Rectal smooth muscle tissue (tissue), 1 donor: ENCODE results near the gene NANOS2.

ENCODE experiments used
- H3K27ac ChIP-seq: one replicate; pipeline ENCODE4 v1.7.0; 2013; ENCODE audit warnings: low read depth, low read length, inconsistent platforms
- H3K27me3 ChIP-seq: one replicate; pipeline ENCODE4 v1.7.0; 2013; ENCODE audit warnings: low read length; ENCODE audit not compliant: control insufficient read depth, insufficient read depth
- H3K36me3 ChIP-seq: one replicate; pipeline ENCODE4 v1.7.0; 2013; ENCODE audit warnings: low read length; ENCODE audit not compliant: control insufficient read depth, insufficient read depth
- H3K4me1 ChIP-seq: one replicate; pipeline ENCODE4 v1.7.0; 2013; ENCODE audit warnings: low read length; ENCODE audit not compliant: control insufficient read depth, insufficient read depth
- H3K4me3 ChIP-seq: one replicate; pipeline ENCODE4 v1.7.0; 2013; ENCODE audit warnings: low read length
- H3K9ac ChIP-seq: one replicate; pipeline ENCODE4 v1.7.0; 2013; ENCODE audit warnings: low read length

Gene NANOS2

DNA sequence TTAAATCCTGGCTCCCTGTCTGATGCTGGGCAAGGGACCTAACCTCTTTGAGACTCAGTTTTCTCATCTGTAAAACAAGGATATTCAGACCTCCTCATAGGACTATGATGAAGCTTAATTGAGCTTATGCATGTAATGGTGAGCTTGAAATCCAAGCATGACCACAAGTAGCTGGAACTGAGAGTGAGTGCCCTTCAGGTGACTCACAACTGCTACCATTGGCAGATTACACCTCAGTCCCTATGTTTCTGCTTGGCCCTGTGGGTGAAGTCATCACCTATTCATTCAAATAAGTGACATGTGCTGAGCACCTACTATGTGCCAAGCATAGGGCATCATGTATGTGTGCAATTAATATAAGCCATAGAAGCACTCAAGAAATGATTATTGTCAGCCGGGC is 33.3 kb upstream of the NANOS2 start:
- Histone ChIP-seq H3K4me1 (no peaks in the 10 kb centered on the region), H3K27ac (no peak overlapping the region), H3K36me3 (no peaks in the 10 kb centered on the region), H3K4me3 (no peak overlapping the region), H3K9ac (no peak overlapping the region), H3K27me3 (peaks cover 2% of the 10 kb centered on the region)

DNA sequence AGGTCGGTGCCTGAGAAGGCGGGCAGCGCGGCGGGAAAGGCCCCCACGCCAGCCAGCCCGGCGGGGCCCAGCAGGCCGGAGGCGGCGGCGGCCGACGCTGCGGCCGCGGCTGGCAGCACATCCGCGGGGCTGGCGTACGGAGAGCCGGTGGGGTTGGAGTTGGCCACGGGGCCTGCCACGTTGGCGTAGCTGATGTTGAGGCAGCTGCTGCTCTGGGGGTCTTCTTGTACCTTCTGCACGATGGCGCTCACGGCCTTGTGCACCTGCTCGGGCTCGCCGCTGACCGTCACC is 25.9 kb upstream of the NANOS2 start:
- Histone ChIP-seq H3K27me3 (peaks cover 4% of the 10 kb centered on the region), H3K9ac (no peak overlapping the region), H3K27ac (no peak overlapping the region), H3K4me1 (no peaks in the 10 kb centered on the region), H3K4me3 (no peak overlapping the region), H3K36me3 (no peaks in the 10 kb centered on the region)

DNA sequence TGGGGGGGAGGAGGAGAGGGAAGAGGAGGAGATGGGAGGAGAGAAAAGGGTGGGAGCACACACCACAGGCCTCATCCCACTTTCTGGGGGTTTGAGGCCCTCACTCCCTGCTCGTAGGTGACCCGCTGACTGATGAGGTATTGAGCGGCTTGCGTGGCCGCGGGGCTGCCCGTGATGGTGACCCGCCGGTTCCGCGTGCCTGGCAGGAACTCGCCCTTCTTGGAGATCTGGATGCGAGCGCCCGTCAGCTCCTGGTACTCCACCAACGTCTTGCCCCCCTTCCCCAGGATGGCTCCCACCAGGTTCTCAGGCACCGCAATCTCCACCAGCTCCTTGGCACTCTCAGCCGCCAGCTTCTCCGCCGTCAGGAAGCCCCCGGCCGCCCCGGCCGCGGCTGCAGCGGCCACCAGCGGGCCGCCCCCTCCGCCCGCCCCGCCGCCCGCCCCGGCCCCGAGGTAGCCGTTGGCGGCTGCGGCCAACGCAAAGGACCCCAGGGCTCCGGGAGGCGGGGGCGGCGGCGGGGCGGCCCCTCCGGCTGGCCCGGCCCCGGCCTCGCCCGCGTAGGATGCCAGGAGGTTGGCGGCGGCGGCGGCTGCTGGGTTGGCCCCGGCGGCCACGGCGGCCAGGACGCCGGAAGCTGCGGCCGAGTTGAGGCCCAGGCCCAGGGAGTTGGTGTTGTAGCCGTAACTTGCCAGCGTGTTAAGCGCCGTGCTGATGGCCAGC is 25.4 kb upstream of the NANOS2 start:
- H3K4me3 ChIP-seq = no peak overlapping the region
- peaks cover 4% of the 10 kb centered on the region for H3K27me3 ChIP-seq
- H3K27ac ChIP-seq = no peak overlapping the region
- H3K36me3 ChIP-seq = no peaks in the 10 kb centered on the region
- H3K9ac ChIP-seq = no peak overlapping the region
- no peaks in the 10 kb centered on the region for H3K4me1 ChIP-seq

DNA sequence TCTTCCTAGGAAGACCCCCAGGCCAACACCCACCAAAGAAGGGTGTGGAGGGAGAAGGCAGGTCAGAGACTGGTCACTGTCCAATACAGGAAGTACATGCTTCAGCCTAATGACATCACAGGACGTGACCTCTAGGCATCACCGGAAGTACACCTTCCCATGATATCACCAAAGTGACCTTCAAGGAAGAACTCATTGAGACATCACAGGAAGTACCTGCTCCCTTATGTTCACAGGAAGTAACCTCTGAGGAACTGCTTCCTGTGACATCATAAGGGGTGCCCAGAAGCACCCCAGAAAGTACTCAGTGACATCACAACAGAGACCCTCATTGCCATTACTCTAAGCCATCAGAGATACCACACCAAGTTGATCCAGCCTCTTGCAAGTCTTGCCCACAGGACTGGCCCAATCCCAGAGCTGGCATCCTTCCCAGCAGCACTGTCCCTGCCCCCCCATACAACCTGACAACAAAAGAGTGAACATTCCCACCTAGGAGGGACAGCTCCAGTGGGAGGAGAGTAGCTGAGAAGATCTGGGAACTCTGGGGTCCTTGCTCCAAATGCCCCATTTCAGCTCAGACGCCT is 24.2 kb upstream of the NANOS2 start:
- H3K36me3 ChIP-seq = no peaks in the 10 kb centered on the region
- H3K27me3 ChIP-seq = peaks cover 6% of the 10 kb centered on the region
- H3K4me1 ChIP-seq = no peaks in the 10 kb centered on the region
- no peak overlapping the region for H3K9ac ChIP-seq
- no peak overlapping the region for H3K27ac ChIP-seq
- no peak overlapping the region for H3K4me3 ChIP-seq

DNA sequence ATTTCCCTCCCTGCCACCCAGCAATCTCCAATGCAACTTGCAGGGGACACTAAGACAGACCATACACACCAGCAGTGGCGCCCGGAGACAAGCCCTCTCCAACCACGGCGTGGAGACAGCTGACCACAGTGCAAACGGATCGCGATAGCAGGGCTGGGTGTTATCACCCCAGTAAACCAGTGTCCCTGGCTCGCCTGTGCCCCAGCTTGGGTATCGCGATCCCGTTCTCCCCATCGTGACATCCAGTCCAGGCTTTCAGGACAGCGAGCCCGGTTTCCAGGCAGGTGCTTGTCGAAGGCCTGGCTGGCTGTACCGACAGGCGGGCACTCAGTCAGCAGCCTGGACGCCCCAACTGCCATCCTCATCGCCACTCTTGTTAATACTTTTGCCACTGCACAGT is 20.7 kb upstream of the NANOS2 start:
- Histone ChIP-seq H3K9ac (no peak overlapping the region), H3K4me3 (no peak overlapping the region), H3K27me3 (peaks cover 6% of the 10 kb centered on the region), H3K36me3 (no peaks in the 10 kb centered on the region), H3K4me1 (no peaks in the 10 kb centered on the region), H3K27ac (no peak overlapping the region)

DNA sequence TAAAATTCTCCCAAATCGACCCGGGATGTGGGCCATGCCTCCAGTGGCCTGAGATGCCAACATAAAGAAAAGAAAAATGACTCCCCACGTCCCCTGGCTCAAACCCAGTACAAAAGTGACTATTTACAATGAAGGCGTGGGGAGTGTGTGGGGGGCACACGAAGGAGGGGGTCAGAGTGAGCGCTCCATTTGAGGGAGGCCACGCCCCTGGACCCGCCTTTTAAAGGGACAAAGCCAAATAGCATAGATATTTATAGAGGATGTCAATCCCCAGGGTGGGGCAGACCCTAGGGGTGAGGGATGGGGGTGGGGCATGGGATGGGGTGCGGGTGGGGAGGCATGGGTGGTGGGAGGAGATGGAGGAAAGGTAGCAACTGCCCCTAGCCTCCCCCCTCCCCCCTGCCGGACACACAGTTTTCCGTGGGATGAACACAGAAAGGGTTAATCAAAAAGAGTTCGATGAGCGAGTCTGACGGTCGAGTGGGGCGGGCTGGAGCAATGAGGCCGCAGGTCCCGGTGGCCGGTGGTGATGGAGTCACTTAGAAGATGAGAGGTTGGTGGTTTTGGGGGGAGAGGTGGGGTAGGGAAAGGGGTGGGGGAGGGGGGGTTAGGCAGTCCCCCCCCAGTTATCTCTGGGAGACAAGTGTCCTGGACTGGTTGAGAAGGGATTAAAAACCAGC is 20.1 kb upstream of the NANOS2 start:
- Histone ChIP-seq H3K4me3 (no peak overlapping the region), H3K36me3 (no peaks in the 10 kb centered on the region), H3K27me3 (peaks cover 6% of the 10 kb centered on the region), H3K27ac (no peak overlapping the region), H3K4me1 (no peaks in the 10 kb centered on the region), H3K9ac (no peak overlapping the region)

DNA sequence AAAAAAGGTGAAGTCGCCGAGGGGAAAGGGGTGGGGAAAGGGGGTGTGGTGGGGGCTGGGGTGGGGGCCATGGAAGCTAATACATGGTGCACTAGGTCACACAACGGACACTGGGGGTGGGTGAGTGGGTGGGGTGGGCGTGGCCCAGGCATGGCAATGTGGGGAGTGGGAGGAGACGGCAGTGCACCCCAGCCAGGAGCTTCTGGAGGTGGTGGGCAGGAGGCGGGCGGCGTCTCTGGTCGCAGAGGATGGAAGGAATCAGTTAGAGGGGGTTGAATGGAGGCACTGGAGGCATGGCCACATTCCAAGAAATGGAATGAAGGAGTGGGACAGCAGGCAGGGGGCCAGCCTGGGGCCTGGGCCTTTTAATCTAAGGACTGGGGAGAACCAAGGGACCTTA is 19.2 kb upstream of the NANOS2 start:
- H3K27me3 ChIP-seq = peaks cover 6% of the 10 kb centered on the region
- H3K4me1 ChIP-seq = no peaks in the 10 kb centered on the region
- H3K9ac ChIP-seq = no peak overlapping the region
- H3K27ac ChIP-seq = no peak overlapping the region
- no peak overlapping the region for H3K4me3 ChIP-seq
- no peaks in the 10 kb centered on the region for H3K36me3 ChIP-seq

DNA sequence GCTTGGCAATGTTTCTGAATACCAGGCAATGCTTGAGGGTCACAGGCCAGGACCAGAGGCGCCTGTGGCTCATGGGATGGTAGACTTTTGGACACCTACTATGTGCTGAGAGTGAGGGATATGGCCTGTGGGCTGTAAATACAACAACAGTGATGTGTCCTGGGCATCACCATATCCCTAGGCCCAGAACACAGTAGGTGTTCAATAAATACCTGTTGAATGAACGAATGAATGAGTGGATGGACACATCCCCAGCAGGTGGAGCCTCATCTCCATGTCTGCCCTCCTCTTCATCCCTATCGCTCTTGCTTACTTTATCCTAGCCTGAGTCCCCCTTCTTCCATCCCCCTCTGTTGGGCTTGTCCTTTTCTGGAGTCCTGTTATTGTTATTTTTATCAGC is 16.5 kb upstream of the NANOS2 start:
- Histone ChIP-seq H3K4me1 (peaks cover 2% of the 10 kb centered on the region), H3K27ac (no peak overlapping the region), H3K4me3 (no peak overlapping the region), H3K36me3 (no peaks in the 10 kb centered on the region), H3K27me3 (peaks cover 5% of the 10 kb centered on the region), H3K9ac (no peak overlapping the region)

DNA sequence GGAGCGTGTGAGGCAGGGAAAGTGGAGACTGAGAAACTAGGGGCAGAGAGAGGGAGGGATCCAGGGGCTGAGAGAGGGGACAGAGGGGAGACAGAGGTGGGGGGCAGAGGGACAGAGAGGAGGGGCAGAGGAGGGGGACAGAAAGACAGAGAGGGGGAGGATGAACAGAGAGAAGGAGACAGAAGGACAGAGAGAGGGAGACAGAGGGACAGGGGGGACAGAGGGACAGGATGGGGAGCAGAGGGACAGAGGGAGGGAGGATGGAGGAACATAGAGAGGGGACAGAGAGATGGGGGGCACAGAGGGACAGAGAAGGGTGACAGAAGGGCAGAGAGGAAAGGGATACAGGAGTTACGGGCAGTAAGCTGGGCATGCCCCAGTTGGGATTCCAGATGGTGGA is 14.7 kb upstream of the NANOS2 start:
- Histone ChIP-seq H3K4me3 (no peak overlapping the region), H3K27ac (no peak overlapping the region), H3K36me3 (no peaks in the 10 kb centered on the region), H3K27me3 (peaks cover 5% of the 10 kb centered on the region), H3K4me1 (peaks cover 2% of the 10 kb centered on the region), H3K9ac (no peak overlapping the region)

DNA sequence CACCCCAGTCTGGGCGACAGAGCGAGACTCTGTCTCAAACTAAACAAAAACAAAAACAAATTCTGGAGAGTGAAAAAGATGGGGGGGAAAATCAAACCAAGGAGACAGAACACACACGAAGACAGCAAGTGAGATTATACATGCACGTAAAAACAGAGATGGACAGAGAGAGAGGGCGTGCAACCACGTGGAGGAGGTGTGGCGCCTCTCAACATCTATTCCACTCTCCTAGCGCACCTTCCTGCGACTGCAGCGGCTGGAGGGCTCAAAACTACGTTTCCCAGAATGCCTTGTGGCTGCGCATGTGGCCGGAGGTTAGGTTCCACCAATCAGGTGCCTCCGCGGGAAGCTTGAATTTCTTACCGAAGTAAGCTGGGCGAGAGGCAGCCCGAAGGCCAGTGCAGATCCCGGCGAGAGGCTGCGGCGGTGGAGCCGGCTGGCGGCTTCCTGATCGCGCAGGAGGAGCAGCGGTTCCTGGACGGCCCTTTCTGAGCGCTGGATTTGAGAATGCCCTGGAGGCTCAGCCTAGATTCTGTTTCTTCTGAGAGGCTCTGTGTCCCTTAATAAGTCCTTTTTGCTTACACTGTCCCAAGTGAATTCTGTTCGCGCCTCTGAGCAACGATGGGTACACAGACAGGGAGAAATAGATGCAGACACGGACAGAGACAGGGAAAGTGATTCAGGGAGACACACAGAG is 13.1 kb upstream of the NANOS2 start:
- no peak overlapping the region for H3K27ac ChIP-seq
- H3K27me3 ChIP-seq = peaks cover 2% of the 10 kb centered on the region
- H3K36me3 ChIP-seq = no peaks in the 10 kb centered on the region
- H3K4me3 ChIP-seq = no peak overlapping the region
- H3K4me1 ChIP-seq = peaks cover 2% of the 10 kb centered on the region
- no peak overlapping the region for H3K9ac ChIP-seq

DNA sequence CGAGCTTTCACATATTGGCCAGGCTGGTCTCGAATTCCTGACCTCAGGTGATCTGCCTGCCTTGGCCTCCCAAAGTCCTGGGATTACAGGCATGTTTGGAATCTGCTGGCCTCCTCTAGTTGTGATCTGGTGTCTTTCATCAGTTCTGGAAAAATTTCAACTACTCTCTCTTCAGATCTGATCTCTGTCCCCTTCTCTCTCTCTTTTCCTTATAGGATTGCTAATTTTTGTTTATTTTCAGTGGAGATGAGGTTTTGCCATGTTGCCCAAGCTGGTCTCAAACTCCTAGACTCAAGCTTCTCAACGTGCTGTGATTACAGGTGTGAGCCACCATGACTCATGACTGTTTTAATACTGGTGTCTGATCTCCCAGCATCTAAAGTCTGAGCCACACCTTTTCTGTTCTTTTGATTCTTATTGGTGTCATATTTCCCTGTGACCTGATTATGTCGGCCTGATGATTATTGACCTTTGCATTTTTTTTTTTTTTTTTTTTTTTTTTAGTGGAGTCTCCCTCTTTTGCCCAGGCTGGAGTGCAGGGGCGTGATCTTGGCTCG is 10.4 kb upstream of the NANOS2 start:
- H3K4me1 ChIP-seq = peaks cover 2% of the 10 kb centered on the region
- H3K36me3 ChIP-seq = no peaks in the 10 kb centered on the region
- no peak overlapping the region for H3K9ac ChIP-seq
- H3K4me3 ChIP-seq = no peak overlapping the region
- peaks cover 2% of the 10 kb centered on the region for H3K27me3 ChIP-seq
- H3K27ac ChIP-seq = no peak overlapping the region

DNA sequence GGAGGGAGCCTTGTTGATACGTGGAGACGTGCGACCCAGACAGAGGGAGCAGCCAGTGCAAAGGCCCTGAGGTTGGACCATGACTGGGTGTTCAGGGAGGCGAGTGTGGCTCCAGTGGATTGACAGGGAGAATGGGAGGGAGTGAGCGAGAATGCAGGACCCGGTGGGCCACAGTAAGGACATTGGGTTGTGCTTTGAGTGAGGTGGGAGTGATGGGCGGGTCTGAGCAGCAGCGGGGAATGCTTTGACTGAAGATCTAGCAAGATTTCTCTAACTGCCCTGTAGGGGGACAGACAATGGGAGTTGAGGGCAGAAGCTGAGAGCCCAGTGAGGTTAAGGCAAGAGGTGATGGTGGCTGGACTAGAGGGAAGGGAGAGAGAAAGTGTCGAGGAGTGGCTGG is 7.7 kb upstream of the NANOS2 start:
- Histone ChIP-seq H3K4me3 (no peak overlapping the region), H3K36me3 (no peaks in the 10 kb centered on the region), H3K9ac (no peak overlapping the region), H3K27me3 (peaks cover 4% of the 10 kb centered on the region), H3K4me1 (no peaks in the 10 kb centered on the region), H3K27ac (no peak overlapping the region)
